Cardiac muscle cell (in vitro differentiated cells and primary cell): ENCODE results near the gene FLCN. TPM values are rescaled to one million over a fixed set of nuclear protein-coding genes. Genes with fewer than 3 reads are reported as not detected.

Experiments used
- DNase-seq, 2 donors: peaks; one replicate each; pipeline versions ENCODE4 v3.0.0 to v3.0.0-alpha.2; 2010 to 2017; ENCODE audit warnings: low read depth in 1 of 2, low spot score in 1 of 2
- H3K27ac ChIP-seq: fragments of 200-600 bp; sonication (generic); 2 replicates; pipeline ENCODE4 v1.5.1; 2016
- H3K27me3 ChIP-seq: fragments of 200-600 bp; sonication (generic); 2 replicates; pipeline ENCODE4 v1.6.0; 2016; ENCODE audit warnings: control low read depth
- H3K36me3 ChIP-seq: fragments of 200-600 bp; sonication (generic); 2 replicates; pipeline ENCODE4 v1.5.1; 2016; ENCODE audit warnings: control low read depth
- H3K4me1 ChIP-seq: fragments of 200-600 bp; sonication (generic); 2 replicates; pipeline ENCODE4 v1.8.1; 2017; ENCODE audit warnings: low read depth, mild to moderate bottlenecking, mixed run types
- H3K4me3 ChIP-seq: fragments of 200-600 bp; sonication (generic); 2 replicates; pipeline ENCODE4 v1.5.1; 2016; ENCODE audit warnings: mild to moderate bottlenecking
- H3K9me3 ChIP-seq: fragments of 200-600 bp; sonication (generic); 2 replicates; pipeline ENCODE4 v1.5.1; 2017; ENCODE audit warnings: low read depth, mild to moderate bottlenecking, control low read depth
- polyA plus RNA-seq: library from polyadenylated mRNA; unstranded; fragments of >200 nt; fragmentation: Nextera tagmentation; extraction: Ambion mirVana; gene quantifications from 2 replicates; pipeline ENCODE4 v1.2.1, GENCODE V29; 2016
- total RNA-seq: library from RNA; depleted of rRNA; stranded (reverse); fragments of >200 nt; gene quantifications from 2 replicates; pipeline ENCODE4 v1.2.3, GENCODE V29; 2016
- TF ChIP-seq, protein P1 (sequence below): IDR thresholded peaks from 2 replicates; pipeline ENCODE4 v1.5.1; 2012; ENCODE audit warnings: low read depth, mild to moderate bottlenecking, low read length

The FLCN gene
- total and polyA plus RNA-seq, 2 experiments from 2014 or later = 12.8 to 34.2 TPM

DNA sequence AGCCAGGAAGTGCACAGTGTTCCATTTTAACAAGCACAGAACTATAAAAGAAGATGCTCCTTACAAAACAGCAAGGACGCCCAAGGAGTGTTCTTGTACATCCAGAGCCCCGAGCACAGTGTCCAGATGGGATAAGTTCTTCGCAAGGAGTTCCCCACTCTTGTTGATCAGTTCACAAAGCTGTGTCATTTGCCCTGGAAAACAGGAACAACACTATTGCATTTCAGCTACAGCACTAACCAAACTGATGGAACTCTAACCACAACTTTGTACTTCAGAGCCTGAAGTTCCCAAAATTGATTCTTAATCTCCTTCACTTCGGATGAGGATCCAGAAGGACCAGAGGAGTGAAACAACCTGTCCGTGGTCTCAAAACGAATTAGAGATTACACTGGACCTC is 39.0 kb upstream of the FLCN start:
- peaks cover 23% of the 10 kb centered on the region for H3K36me3 ChIP-seq
- no peak for DNase-seq
- H3K9me3 ChIP-seq = no peaks in the 10 kb centered on the region
- H3K4me1 ChIP-seq = peaks cover 5% of the 10 kb centered on the region
- TF ChIP-seq, protein P1, sequence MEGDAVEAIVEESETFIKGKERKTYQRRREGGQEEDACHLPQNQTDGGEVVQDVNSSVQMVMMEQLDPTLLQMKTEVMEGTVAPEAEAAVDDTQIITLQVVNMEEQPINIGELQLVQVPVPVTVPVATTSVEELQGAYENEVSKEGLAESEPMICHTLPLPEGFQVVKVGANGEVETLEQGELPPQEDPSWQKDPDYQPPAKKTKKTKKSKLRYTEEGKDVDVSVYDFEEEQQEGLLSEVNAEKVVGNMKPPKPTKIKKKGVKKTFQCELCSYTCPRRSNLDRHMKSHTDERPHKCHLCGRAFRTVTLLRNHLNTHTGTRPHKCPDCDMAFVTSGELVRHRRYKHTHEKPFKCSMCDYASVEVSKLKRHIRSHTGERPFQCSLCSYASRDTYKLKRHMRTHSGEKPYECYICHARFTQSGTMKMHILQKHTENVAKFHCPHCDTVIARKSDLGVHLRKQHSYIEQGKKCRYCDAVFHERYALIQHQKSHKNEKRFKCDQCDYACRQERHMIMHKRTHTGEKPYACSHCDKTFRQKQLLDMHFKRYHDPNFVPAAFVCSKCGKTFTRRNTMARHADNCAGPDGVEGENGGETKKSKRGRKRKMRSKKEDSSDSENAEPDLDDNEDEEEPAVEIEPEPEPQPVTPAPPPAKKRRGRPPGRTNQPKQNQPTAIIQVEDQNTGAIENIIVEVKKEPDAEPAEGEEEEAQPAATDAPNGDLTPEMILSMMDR = no peak
- H3K4me3 ChIP-seq = no peak overlapping the region
- no peaks in the 10 kb centered on the region for H3K27me3 ChIP-seq
- H3K27ac ChIP-seq = no peak overlapping the region

DNA sequence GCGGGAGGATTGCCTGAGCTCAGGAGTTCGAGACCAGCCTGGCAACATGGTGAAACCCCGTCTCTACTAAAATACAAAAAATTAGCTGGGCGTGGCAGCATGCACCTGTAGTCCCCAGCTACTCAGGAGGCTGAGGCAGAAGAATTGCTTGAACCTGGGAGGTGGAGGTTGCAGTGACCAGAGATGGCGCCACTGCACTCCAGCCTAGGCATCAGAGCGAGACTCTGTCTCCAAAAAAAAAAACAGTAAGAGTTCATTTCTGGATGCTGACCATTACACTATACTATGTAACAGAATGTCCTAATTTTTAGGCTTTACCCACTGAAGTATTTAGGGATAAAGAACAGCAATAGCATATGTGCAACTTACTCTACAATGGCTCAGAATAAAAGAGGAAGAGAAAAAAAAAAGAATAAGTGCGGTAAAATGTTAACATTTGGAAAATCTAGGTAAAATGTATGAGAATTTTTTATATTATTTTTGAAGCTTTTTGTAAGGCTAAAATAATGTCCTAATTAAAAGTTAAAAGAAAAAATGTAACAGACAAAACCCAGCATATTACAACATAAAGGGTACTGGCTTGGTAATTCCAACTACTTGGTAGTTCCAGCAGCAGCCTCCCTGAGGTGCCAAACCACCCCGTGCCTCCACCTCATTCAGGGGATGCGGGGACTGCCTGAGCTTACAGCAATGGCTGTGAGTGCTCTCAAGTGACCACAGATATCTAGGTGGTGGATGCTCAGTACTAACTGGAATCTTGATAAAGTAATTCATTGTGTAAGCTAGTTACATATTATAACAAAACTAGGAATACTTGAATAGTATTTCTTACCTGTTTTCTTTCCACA is 33.2 kb upstream of the FLCN start:
- Histone ChIP-seq H3K36me3 (peaks cover 63% of the 10 kb centered on the region), H3K4me3 (no peak overlapping the region), H3K27me3 (no peaks in the 10 kb centered on the region), H3K9me3 (no peaks in the 10 kb centered on the region), H3K27ac (no peak overlapping the region), H3K4me1 (no peaks in the 10 kb centered on the region)
- TF ChIP-seq, protein P1 = peak; percentile 37
- no peak for DNase-seq

DNA sequence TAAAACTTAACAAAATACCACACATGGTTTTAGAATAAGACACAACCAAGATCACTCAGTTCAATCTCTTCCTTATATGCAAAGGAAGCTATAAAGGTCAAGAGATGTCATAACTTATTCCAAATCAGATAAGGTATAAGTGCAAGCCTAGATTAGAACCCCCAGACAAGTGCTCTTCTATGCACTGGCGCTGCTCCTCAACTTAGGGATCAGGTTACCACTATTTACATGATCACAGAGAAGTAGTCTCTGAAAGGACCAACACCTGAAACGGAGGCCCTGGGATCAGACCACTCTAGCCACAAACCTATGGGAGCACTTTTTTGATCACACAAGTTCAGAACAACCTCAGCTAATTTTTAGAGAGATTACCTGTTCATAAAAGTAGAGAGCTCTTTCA is 27.5 kb upstream of the FLCN start:
- peak in 1 of 2 donors; percentile 59 for DNase-seq
- Histone ChIP-seq H3K9me3 (no peaks in the 10 kb centered on the region), H3K27me3 (no peaks in the 10 kb centered on the region), H3K4me1 (peaks cover 12% of the 10 kb centered on the region), H3K4me3 (no peak overlapping the region), H3K27ac (peak overlapping the region; percentile 62), H3K36me3 (peaks cover 53% of the 10 kb centered on the region)
- TF ChIP-seq, protein P1 = no peak

DNA sequence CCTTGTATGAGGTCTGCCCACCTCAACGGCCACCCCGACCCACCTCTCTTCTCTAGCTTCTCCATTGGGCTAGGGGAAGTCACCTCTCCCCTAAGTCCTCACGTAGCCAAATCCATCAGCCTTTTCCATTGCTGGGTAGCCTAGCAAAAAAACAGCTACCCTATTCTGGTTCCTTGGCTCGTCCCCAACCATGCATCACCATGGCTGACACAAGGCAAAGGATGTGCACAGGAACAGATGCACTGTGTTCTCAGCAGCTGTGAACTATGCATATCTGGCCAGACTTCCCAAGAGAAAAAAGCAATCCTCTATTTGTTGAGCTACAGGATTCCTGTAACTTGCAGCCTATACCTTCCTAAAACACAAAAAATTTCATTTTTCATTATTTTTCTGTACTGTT is 22.0 kb upstream of the FLCN start:
- H3K4me3 ChIP-seq = no peak overlapping the region
- peaks cover 49% of the 10 kb centered on the region for H3K36me3 ChIP-seq
- no peak overlapping the region for H3K27ac ChIP-seq
- H3K27me3 ChIP-seq = no peaks in the 10 kb centered on the region
- H3K4me1 ChIP-seq = peaks cover 2% of the 10 kb centered on the region
- TF ChIP-seq, protein P1 = no peak
- no peaks in the 10 kb centered on the region for H3K9me3 ChIP-seq
- no peak for DNase-seq

DNA sequence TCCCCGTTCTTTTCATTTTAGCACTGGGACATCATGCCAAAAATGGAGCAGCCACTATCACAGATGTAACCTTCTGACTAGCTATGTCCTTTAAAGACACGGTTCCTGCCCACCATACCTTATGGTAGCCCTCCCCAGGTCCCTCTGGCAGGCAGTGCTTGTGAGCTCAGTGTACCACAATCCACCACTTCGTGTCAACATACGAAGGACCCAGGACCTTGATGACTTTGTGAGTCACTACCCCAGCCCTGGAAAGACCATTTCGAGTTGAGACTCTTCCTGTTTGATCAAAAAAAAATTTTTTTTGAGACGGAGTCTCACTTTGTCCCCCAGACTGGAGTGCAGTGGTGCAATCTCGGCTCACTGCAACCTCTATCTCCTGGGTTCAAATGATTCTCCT is 21.0 kb upstream of the FLCN start:
- DNase-seq = no peak
- Histone ChIP-seq H3K4me1 (no peaks in the 10 kb centered on the region), H3K4me3 (no peak overlapping the region), H3K9me3 (no peaks in the 10 kb centered on the region), H3K27me3 (no peaks in the 10 kb centered on the region), H3K27ac (no peak overlapping the region), H3K36me3 (peaks cover 51% of the 10 kb centered on the region)
- TF ChIP-seq, protein P1 = no peak
